Mesodermal cell (in vitro differentiated cells): Measurements from ENCODE around the gene SLC8A1.

Source experiments
- H3K27ac ChIP-seq: 2 replicates; pipeline ENCODE4 v1.7.0; 2013; ENCODE audit warnings: mild to moderate bottlenecking, low read depth, low read length, moderate library complexity; ENCODE audit not compliant: severe bottlenecking
- H3K36me3 ChIP-seq: 2 replicates; pipeline ENCODE4 v1.7.1; 2013; ENCODE audit warnings: mild to moderate bottlenecking, low read length, moderate library complexity; ENCODE audit not compliant: control insufficient read depth, insufficient read depth
- H3K4me1 ChIP-seq: one replicate; pipeline ENCODE4 v1.7.1; 2013; ENCODE audit warnings: mild to moderate bottlenecking, low read length; ENCODE audit not compliant: insufficient read depth, control insufficient read depth, poor library complexity, severe bottlenecking
- H3K4me3 ChIP-seq: 2 replicates; pipeline ENCODE4 v1.7.0; 2013; ENCODE audit warnings: low read length, control low read depth, mild to moderate bottlenecking; ENCODE audit not compliant: insufficient read depth, poor library complexity, severe bottlenecking; ENCODE audit errors: extremely low read depth
- H3K9me3 ChIP-seq: 2 replicates; pipeline ENCODE4 v1.7.1; 2013; ENCODE audit warnings: mild to moderate bottlenecking, low read length, moderate library complexity; ENCODE audit not compliant: control insufficient read depth
- WGBS, 2 experiments: methylation state at CpG; one replicate each; pipeline ENCODE4 v1.1.5; 2013; ENCODE audit warnings: missing lambda C conversion rate in 2 of 2; ENCODE audit not compliant: insufficient coverage in 2 of 2; 5-methylcytosine and 5-hydroxymethylcytosine counted together

The SLC8A1 gene

DNA sequence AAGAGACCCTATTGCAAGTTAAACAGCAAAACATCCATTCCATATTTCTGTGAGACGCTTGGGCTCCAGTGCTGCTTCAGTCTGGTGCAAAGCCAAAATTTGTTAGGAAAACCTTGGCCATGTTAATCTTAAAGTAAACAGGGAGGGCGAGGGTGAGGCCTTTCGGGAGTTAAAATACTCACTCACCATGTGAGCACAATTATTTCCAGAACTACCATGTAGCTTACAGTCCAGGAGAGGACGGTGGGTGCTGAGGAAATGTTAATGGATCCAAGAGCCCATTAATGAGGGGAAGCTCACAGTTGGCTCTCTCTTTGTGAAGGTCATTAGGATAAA is 286.4 kb downstream of the SLC8A1 start:
- no peak overlapping the region for H3K4me3 ChIP-seq
- 80% methylated on average over 1 of the region's 4 CpGs; no CpG with 5 or more reads in 1 of the 2 experiments for WGBS, 2 experiments
- no peak overlapping the region for H3K27ac ChIP-seq
- H3K4me1 ChIP-seq = no peaks in the 10 kb centered on the region
- no peaks in the 10 kb centered on the region for H3K36me3 ChIP-seq
- H3K9me3 ChIP-seq = no peaks in the 10 kb centered on the region

DNA sequence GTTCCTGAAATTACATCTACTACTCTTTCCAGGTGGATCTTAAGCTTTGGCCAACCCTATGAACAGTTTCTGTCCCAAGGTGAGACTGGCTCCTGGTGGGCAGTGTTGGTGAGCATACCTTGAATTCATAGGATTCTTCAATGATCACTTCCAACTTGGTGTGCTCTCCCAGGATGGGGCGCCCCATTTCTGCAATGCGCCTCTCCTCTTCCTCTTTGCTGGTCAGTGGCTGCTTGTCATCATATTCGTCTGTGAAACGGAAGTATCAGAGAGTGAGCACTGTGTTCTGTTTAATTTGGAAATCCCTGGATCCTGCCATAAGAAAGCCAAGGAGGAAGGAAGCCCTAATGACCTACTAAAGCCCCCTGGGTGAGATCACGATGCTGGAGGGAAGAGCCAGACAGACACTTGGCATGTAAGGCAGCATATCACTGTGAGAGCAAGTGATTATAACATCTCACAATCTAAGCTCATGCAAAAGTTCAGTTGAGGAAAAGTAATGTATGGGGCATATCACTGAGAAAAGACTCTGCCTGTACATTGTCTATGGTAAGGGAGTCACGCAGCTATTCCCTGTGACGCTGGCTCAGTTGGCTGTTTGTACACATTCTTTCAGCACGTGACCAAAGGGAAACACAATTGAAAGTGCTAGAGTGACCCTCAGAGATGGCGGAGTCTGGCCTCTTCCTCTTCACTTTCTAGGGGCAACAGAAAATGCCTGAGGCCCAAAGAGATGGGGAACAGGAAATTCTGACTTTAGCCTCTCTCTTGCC is 287.0 kb downstream of the SLC8A1 start:
- 92 to 95% methylated on average over 6 to 7 of the region's 9 CpGs for WGBS, 2 experiments
- Histone ChIP-seq H3K4me3 (no peak overlapping the region), H3K9me3 (no peaks in the 10 kb centered on the region), H3K27ac (no peak overlapping the region), H3K36me3 (no peaks in the 10 kb centered on the region), H3K4me1 (no peaks in the 10 kb centered on the region)

DNA sequence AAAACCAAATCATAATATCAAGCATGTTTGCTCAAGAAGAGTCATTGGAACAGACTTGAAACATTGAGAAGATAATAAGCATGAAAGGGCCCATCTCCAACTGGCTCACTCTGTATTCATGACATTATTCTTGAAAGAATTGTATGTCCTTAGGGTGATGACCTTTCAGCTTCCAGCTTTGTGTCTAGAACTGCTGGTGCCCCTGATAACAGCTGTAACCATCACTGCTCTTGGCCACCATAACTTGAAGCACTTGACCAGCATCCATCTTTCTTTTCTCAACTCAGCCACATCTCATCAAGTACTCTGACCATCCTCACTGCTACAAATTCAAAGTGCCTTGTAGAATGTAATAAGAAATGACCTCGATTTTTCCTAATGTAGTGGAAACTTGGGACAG is 289.9 kb downstream of the SLC8A1 start:
- no peak overlapping the region for H3K4me3 ChIP-seq
- H3K9me3 ChIP-seq = no peaks in the 10 kb centered on the region
- H3K4me1 ChIP-seq = no peaks in the 10 kb centered on the region
- no CpG with 5 or more reads among the region's 1 CpG for WGBS, 2 experiments
- no peak overlapping the region for H3K27ac ChIP-seq
- H3K36me3 ChIP-seq = no peaks in the 10 kb centered on the region

DNA sequence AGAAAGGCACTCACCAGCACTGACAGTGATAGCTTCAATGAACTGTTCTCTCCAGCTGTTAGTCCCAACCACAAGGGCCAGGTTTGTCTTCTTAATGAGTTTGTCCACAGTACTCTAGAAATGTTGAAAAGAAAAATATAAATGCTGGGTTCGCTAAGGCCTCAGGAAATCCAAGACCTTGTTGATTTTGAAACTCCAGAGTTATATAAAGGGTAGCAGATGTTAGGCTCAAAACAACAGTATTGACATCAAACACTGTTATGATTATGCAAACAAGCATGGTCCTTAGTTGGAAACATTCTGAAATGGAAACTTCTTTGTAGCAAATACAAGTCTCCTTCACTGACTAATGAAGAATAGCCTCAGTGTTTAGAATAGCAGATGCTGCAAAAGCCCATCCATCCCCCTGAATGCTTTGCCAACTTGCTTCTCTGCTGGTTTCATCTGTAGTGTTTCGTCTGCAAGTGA is 291.1 kb downstream of the SLC8A1 start:
- Histone ChIP-seq H3K4me3 (no peak overlapping the region), H3K4me1 (no peaks in the 10 kb centered on the region), H3K9me3 (no peaks in the 10 kb centered on the region), H3K27ac (no peak overlapping the region), H3K36me3 (no peaks in the 10 kb centered on the region)
- 83% methylated on average over 1 of the region's 2 CpGs; no CpG with 5 or more reads in 1 of the 2 experiments for WGBS, 2 experiments

DNA sequence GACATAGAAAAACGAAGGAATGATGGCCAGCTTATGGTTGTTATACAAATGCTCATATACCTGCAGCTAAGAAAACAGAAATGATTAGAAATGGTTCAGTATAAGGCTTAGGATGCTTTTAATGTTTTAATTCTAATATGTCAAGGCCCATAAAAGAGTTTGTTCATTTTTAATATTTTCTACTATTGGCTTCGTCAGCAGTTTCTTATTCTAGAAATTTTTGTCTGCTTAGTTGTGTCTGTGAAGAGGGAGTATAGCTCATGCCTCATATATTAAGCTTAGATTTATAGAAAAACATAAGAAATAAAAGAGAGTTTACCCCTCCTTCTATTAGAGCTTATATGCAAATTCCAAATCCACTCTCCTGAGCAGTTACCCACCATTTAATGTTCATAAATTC is 292.6 kb downstream of the SLC8A1 start:
- no peaks in the 10 kb centered on the region for H3K9me3 ChIP-seq
- H3K36me3 ChIP-seq = no peaks in the 10 kb centered on the region
- no peak overlapping the region for H3K4me3 ChIP-seq
- no peaks in the 10 kb centered on the region for H3K4me1 ChIP-seq
- no peak overlapping the region for H3K27ac ChIP-seq
- WGBS, 2 experiments = no CpG with 5 or more reads among the region's 2 CpGs

DNA sequence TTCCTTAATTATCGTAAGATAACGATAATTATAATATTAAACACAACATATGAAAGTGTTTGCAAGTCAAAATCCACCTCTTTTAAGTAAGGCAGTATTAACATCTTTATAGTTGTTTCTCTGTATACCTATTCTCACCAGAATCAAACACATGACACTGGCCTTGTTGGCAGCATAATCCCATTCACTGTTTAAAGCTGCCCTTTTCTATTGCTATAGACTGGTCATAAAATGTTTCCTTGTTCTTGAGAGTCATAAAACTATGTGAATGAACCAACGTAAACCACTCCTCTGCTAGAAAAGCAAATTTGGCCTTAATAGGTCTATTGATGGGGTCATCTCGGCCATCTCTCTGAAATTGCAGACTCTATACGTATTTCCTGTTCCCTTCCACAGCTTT is 293.1 kb downstream of the SLC8A1 start:
- Histone ChIP-seq H3K9me3 (no peaks in the 10 kb centered on the region), H3K4me3 (no peak overlapping the region), H3K27ac (no peak overlapping the region), H3K36me3 (no peaks in the 10 kb centered on the region), H3K4me1 (no peaks in the 10 kb centered on the region)
- 70% methylated on average over 2 of the region's 5 CpGs; no CpG with 5 or more reads in 1 of the 2 experiments for WGBS, 2 experiments

DNA sequence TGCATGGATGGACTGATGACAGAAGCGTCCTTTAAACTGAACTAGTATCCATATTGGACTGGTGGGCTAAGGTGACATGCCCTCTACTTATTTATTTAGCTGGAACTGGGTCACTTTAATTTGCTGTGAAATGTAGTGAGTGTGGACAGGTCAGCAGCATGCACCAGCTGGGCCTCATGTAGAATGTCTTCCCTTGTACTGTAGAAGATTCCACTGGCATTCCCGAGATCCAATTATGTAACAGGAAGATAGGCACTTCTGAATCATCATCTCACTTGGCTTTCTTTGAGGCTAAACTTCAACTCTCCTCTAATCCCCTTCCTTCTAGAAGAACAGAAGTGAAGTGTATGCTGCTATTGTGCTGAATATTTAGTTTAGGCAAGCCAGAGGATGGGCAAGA is 296.2 kb downstream of the SLC8A1 start:
- Histone ChIP-seq H3K9me3 (no peaks in the 10 kb centered on the region), H3K4me3 (no peak overlapping the region), H3K4me1 (no peaks in the 10 kb centered on the region), H3K36me3 (no peaks in the 10 kb centered on the region), H3K27ac (no peak overlapping the region)
- WGBS, 2 experiments = 100% methylated on average over 1 of the region's 2 CpGs; no CpG with 5 or more reads in 1 of the 2 experiments

DNA sequence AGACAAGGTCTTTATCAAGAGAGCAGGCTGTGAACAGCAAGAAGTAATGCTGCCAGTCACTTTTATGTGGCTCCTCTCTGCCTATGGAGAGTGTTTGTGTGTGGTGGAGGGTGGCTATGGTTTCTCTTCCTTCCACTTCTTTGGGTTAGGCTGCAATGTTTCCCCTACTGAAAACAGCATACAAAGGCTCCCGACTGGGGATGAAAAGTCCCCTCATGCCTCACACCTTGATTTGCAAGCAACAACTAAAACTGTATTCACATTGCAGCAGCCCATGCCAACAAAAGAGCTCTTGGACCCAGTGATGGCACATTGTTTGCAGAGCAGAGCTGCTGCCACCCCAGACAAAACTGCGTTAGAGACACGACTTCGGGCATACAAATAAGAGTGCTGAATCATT is 301.6 kb downstream of the SLC8A1 start:
- no peak overlapping the region for H3K4me3 ChIP-seq
- 72 to 73% methylated on average over 4 of the region's 4 CpGs for WGBS, 2 experiments
- no peaks in the 10 kb centered on the region for H3K9me3 ChIP-seq
- no peaks in the 10 kb centered on the region for H3K4me1 ChIP-seq
- H3K36me3 ChIP-seq = no peaks in the 10 kb centered on the region
- no peak overlapping the region for H3K27ac ChIP-seq

DNA sequence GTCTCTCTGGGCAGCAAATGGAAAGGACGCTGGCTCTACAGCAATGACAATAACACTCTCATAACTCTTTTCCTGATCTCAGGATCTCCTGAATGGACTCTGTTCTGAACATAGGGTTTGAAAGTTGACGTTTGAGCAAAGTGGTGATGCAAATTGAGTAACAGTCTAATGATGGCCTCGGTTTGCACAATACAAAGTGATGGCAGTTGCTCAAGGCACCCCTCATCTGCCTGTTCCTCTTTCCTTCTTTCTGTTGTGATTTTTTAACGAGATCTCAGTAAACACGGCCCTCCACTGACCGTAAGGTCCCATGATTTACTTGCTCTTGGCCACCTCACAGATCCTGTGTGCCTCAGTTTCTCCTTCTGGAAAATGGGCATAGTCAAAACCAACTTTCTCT is 303.6 kb downstream of the SLC8A1 start:
- Histone ChIP-seq H3K4me3 (no peak overlapping the region), H3K4me1 (no peaks in the 10 kb centered on the region), H3K9me3 (no peaks in the 10 kb centered on the region), H3K36me3 (no peaks in the 10 kb centered on the region), H3K27ac (no peak overlapping the region)
- 83 to 100% methylated on average over 4 of the region's 6 CpGs for WGBS, 2 experiments

DNA sequence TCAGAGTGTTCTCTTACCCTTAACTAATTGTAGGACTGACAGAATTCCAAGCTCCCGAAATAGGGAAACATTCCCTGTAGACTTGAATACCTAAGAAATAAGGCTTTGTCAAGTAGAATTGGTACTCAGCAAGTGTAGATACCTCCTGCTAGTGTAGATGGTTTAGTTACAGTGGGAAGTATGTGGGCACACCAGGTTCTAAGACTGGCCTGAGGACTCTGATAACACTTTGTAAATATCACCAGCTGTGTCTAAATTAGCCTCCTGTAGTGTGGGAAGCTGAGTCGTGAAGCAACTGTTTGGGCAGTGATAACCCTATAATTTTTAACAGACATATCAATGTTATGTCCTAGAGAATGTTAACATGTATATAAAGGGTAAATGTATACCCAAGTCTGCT is 304.5 kb downstream of the SLC8A1 start:
- WGBS, 2 experiments = no CpG with 5 or more reads among the region's 2 CpGs
- H3K9me3 ChIP-seq = no peaks in the 10 kb centered on the region
- H3K4me3 ChIP-seq = no peak overlapping the region
- no peak overlapping the region for H3K27ac ChIP-seq
- no peaks in the 10 kb centered on the region for H3K36me3 ChIP-seq
- no peaks in the 10 kb centered on the region for H3K4me1 ChIP-seq

DNA sequence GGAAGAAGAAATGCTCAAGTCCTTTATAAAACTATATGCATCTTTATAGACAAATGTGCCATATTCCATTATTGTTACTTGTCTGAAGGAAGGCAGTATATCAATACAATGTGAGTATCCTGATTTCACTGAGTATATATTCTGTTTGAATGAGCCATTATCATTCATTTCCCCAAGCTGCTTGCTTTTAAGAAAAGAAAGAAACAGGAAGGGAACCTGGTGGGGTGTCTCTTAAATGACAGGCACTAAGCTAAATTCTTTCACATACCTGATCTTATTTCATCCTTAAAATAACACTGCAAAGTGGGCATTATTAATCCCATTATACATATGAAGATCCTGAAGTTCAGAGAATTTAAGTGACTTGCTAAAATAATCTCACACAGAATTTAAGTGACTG is 307.9 kb downstream of the SLC8A1 start:
- Histone ChIP-seq H3K4me1 (no peaks in the 10 kb centered on the region), H3K4me3 (no peak overlapping the region), H3K36me3 (no peaks in the 10 kb centered on the region)

More for the DNA sequence above, 307.9 kb downstream of the SLC8A1 start:
- no peak overlapping the region for H3K27ac ChIP-seq
- H3K9me3 ChIP-seq = no peaks in the 10 kb centered on the region
